Measurements from ENCODE around the gene PLCH2. TPM values are rescaled to one million over a fixed set of nuclear protein-coding genes. Genes with fewer than 3 reads are reported as not detected.

The PLCH2 gene
- total and polyA plus RNA-seq, 2 of the 13 experiments (the other 11 are each of a cell fraction or from before 2014, with no cell fraction given), result 0.15 to 0.67 TPM

DNA sequence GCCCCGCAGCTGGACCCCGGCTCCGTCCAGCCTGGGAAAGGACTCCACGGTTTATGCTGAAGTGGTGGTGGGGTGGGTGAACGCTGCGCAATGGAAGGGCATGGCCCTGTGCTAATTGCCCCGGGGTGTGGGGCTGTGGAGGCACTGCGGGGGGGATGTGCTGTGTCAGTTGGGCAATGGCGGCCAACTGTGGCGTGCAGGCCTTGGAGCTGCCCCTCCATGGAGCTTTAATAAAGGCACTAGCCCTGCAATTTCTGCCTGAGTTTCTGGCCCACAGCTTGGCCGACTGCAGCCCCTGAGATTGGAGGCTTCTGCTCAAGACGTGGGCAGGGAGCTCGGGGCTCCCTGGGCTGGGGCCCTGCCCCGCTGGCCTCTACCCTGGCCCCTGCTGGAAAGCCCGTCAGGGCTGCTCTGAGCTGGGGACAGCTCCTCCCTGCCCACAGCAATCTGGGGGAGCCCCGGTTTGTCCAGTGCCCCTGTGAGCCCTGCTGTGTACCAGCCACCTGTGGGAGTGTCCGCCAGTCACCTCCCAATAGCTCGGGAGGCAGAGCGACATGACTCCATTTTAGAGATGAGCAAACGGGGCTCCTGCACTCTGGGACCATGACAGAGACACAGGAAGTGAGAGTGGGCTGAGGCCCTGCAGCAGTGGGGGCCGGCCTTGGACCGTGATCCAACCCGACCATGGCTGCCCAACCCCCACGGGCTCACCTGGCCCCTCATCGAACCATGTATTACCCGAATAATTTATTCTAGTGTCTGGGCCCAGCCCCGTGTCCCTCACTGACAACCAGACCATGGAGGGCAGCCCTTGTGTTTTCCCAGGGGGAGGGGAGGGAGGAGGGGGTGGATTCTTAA is 71.3 kb downstream of the PLCH2 start (continued):
- TF ChIP-seq, protein P1, sequence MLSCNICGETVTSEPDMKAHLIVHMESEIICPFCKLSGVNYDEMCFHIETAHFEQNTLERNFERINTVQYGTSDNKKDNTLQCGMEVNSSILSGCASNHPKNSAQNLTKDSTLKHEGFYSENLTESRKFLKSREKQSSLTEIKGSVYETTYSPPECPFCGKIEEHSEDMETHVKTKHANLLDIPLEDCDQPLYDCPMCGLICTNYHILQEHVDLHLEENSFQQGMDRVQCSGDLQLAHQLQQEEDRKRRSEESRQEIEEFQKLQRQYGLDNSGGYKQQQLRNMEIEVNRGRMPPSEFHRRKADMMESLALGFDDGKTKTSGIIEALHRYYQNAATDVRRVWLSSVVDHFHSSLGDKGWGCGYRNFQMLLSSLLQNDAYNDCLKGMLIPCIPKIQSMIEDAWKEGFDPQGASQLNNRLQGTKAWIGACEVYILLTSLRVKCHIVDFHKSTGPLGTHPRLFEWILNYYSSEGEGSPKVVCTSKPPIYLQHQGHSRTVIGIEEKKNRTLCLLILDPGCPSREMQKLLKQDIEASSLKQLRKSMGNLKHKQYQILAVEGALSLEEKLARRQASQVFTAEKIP (CRISPR knock-in tag; IDR thresholded peaks at IDR 0.05; ENCODE audit: borderline replicate concordance), result no peak
- TF ChIP-seq ZNF737 (CRISPR knock-in tag; IDR thresholded peaks at IDR 0.05; ENCODE audit: borderline replicate concordance) (no peak), ZNF792 (CRISPR knock-in tag; IDR thresholded peaks at IDR 0.05) (no peak), ZNF782 (CRISPR knock-in tag; IDR thresholded peaks at IDR 0.05; ENCODE audit: borderline replicate concordance) (peak; percentile 31; the same call in 1 of the 2 replicates), SETDB1 (CRISPR knock-in tag; IDR thresholded peaks at IDR 0.05; ENCODE audit: borderline replicate concordance) (no peak), FIP1L1 (IDR thresholded peaks at IDR 0.05; ENCODE audit: borderline replicate concordance, insufficient read depth, low read depth, low read length) (no peak), STAT5B (CRISPR knock-in tag; IDR thresholded peaks at IDR 0.05) (no peak), ZBTB7A (CRISPR knock-in tag; IDR thresholded peaks at IDR 0.05) (no peak), SPEN (CRISPR knock-in tag; IDR thresholded peaks at IDR 0.05; ENCODE audit: low read depth) (no peak; the same call in 1 of the 2 replicates), ZNF496 (CRISPR knock-in tag; IDR thresholded peaks at IDR 0.05; ENCODE audit: insufficient replicate concordance) (no peak), HNF4A (CRISPR knock-in tag; IDR thresholded peaks at IDR 0.05) (no peak), CCDC6 (CRISPR knock-in tag; IDR thresholded peaks at IDR 0.05) (no peak), ZFP62 (CRISPR knock-in tag; IDR thresholded peaks at IDR 0.05) (no peak), REPIN1 (CRISPR knock-in tag; IDR thresholded peaks at IDR 0.05; ENCODE audit: borderline replicate concordance, low read depth) (no peak), CEBPG (CRISPR knock-in tag; IDR thresholded peaks at IDR 0.05) (no peak), POLR2A (IDR thresholded peaks at IDR 0.05; ENCODE audit: insufficient read depth in 1 of 2, low read depth in 2 of 2, low read length in 2 of 2) (no peak)
- TF ChIP-seq, protein P2, sequence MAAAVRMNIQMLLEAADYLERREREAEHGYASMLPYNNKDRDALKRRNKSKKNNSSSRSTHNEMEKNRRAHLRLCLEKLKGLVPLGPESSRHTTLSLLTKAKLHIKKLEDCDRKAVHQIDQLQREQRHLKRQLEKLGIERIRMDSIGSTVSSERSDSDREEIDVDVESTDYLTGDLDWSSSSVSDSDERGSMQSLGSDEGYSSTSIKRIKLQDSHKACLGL (CRISPR knock-in tag; IDR thresholded peaks at IDR 0.05), result no peak
- TF ChIP-seq, protein P3, sequence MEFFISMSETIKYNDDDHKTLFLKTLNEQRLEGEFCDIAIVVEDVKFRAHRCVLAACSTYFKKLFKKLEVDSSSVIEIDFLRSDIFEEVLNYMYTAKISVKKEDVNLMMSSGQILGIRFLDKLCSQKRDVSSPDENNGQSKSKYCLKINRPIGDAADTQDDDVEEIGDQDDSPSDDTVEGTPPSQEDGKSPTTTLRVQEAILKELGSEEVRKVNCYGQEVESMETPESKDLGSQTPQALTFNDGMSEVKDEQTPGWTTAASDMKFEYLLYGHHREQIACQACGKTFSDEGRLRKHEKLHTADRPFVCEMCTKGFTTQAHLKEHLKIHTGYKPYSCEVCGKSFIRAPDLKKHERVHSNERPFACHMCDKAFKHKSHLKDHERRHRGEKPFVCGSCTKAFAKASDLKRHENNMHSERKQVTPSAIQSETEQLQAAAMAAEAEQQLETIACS (CRISPR knock-in tag; IDR thresholded peaks at IDR 0.05), result no peak
- TF ChIP-seq, protein P4, sequence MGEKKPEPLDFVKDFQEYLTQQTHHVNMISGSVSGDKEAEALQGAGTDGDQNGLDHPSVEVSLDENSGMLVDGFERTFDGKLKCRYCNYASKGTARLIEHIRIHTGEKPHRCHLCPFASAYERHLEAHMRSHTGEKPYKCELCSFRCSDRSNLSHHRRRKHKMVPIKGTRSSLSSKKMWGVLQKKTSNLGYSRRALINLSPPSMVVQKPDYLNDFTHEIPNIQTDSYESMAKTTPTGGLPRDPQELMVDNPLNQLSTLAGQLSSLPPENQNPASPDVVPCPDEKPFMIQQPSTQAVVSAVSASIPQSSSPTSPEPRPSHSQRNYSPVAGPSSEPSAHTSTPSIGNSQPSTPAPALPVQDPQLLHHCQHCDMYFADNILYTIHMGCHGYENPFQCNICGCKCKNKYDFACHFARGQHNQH (CRISPR knock-in tag; IDR thresholded peaks at IDR 0.05), result peak; percentile 12; the same call in 1 of the 2 replicates
- TF ChIP-seq, protein P5, sequence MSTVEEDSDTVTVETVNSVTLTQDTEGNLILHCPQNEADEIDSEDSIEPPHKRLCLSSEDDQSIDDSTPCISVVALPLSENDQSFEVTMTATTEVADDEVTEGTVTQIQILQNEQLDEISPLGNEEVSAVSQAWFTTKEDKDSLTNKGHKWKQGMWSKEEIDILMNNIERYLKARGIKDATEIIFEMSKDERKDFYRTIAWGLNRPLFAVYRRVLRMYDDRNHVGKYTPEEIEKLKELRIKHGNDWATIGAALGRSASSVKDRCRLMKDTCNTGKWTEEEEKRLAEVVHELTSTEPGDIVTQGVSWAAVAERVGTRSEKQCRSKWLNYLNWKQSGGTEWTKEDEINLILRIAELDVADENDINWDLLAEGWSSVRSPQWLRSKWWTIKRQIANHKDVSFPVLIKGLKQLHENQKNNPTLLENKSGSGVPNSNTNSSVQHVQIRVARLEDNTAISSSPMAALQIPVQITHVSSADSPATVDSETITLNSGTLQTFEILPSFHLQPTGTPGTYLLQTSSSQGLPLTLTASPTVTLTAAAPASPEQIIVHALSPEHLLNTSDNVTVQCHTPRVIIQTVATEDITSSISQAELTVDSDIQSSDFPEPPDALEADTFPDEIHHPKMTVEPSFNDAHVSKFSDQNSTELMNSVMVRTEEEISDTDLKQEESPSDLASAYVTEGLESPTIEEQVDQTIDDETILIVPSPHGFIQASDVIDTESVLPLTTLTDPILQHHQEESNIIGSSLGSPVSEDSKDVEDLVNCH (CRISPR knock-in tag; IDR thresholded peaks at IDR 0.05), result no peak
- TF ChIP-seq, protein P6, sequence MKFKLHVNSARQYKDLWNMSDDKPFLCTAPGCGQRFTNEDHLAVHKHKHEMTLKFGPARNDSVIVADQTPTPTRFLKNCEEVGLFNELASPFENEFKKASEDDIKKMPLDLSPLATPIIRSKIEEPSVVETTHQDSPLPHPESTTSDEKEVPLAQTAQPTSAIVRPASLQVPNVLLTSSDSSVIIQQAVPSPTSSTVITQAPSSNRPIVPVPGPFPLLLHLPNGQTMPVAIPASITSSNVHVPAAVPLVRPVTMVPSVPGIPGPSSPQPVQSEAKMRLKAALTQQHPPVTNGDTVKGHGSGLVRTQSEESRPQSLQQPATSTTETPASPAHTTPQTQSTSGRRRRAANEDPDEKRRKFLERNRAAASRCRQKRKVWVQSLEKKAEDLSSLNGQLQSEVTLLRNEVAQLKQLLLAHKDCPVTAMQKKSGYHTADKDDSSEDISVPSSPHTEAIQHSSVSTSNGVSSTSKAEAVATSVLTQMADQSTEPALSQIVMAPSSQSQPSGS (CRISPR knock-in tag; IDR thresholded peaks at IDR 0.05), result no peak

All from HepG2 (cell line).